DMS153 treated with DMSO at 0.1 percent for 48 hours (cell line): ENCODE measurements around the gene CLSTN2.

Source experiments
- DNase-seq: peaks from one replicate; lab custom pipeline; 2025; ENCODE audit not compliant: unreplicated experiment; lab: John Stamatoyannopoulos, UW

CLSTN2 gene

DNA sequence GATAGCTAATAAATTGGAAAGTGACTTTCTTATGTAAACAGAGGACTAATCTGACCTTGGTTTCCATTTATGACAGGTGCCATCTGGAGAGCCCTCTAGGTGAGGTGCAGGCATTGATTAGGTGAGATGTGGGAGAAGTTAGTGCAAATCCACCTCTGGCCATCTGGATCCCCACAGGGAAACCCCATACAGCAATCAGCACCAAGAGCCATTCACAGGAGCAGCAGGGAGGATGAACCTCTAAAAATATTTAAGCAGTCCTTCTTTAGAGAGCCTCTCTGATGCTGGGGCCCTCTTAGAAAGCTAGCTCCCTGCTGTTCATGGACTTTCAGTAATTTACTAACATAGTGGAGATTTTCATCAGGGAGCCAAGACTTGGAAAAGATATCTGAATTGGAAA is 69.3 kb downstream of the CLSTN2 start:
- DNase-seq = no peak

DNA sequence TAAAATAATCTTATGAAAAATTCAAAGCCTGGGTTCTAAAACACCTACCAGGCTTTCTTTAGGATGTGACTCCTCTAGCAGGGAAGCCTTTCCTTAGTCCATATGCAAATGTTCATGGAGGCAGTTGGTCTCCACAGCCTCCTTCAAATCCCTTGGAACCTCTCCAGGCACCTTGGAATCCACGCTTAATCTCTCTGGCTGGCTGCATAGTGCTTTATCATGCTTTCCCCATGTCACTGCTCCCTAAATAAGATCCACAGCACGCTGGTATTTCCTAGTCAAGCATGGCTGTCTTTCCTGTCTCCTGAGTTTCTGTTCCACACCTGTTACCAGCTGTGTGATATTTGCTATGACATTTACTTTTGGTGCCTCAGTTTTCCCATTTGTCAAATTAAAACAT is 71.3 kb downstream of the CLSTN2 start:
- no peak for DNase-seq

DNA sequence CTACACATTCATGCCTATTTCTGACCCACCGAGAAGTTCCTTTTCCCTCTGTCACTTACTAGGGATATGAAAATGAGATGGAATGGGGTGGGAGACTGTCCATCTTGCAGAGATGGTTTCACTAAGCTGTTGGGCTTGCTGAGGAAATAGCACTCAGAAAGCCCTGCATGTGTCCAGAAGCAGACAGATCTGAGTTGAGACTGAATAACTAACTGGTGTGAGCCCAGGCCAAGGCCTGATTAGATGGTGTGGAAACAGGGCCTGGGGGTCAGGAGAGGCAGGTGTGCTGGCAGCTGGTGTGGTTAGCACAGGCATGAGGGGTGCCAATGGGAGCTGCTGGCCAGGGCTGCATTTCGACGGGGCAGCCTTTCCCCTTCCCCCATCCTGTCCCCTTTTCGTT is 72.1 kb downstream of the CLSTN2 start:
- DNase-seq = no peak

DNA sequence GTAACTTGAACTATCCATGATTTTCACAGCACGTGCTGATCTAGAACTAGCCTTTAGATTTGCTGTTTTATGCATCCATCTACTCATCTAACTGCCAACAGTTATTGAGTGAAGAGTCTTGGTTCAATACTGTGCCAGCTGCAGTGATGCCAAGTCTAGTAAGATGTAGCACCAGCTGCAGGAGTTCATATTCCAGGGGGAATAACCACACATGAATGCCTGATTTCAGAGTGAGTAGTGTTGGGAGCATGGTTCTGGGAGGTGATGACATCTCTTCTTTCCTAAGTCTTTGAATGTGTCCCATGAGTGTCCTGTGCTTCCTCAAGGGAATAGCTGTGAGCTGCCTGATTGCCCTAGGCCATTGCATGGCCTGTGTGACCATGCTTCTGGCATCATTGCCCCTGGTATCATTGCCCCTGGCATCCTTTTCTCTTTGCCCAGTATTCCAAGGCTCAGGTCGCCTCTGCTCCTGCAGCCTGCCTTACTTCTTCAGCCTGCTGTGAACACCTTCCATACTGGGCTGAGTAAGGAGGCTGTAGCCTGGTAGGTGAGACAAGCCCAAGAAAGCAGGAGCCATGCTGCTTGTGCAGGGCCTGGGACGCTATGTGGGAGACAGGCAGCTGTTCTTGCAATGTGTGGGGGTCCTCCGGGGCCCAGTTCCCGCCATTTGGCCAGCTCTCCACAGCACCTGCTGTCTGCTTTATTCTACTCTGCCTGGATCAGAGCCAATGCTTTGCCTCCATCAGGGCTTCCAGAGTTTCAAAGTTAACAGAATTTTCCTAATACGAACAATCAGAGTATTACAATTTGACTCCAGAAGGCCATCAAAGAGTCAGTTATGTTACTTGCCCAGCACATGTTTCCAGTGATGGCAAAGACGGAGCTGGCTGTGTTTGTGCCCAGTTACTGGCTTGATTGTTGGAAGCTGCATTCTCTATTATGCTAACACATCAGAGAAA is 73.2 kb downstream of the CLSTN2 start:
- DNase-seq = no peak

DNA sequence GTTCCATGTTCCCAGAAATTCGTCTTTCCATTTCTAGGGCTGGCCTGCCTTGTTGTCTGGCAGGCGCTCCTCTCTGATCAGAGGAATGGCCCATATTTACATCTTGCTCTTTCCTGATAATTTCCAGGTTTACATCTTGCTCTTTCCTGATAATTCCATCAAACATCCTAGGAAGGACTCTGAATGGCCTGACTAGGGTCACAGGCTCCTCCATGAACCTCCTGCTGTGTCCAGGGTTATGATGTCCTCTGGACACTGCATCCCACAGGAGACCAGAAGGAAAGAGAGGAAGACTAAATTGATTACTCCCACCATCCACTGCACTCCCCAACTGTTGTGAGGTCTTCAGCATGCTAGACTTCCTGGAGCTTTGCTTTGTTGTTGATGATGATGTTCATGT is 75.4 kb downstream of the CLSTN2 start:
- DNase-seq = no peak

DNA sequence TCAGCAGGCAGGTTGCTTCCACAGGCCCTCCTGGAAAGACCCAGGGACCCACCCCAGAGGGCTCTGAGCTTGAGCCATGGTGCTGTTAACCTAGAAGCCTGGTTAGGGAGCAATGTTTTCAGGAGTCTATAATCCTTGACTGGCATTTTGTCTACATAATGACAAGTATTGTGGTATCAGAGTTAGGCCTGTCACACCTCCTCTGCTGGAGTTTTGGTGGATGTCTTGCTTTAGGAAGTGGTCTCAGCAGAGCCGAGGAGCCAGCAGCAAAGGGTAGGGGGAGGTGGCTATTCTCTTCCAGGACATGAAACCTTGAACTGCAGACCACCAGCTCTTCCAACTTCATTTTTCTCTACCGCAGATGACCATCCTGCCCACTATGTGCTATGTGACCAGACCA is 76.1 kb downstream of the CLSTN2 start:
- DNase-seq = no peak

DNA sequence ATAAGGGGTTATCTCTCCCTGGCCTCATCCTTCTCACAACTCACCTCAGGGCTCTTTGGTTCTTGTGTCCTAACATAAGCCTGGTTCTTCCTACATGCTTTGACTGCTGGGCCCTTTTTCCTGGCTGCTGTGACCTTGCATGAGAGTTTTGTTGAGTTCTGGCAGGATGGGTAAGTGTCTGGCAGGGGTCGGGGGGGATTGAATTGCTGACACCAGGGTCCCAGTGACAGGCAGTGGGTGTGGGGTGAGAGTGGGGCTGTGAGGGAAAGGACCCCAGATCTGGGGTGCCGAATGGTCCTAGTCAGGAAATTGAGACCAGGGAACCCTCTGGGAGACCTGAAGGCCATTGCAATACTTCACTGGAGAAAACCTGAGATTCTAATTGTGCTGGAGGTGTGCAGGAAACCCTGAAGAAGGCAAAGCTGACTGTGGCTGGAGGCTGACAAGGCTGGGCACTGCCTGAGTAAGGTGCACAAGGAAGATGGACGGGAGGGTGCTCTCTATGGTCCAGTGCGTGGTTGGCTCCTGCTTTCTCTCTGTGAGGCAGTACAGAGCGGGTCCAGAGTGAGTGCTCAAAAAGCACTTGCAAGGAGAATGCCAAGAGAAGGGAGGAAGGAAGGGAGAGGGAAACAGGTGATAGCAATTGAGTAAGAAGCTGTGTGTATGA is 76.8 kb downstream of the CLSTN2 start:
- no peak for DNase-seq

DNA sequence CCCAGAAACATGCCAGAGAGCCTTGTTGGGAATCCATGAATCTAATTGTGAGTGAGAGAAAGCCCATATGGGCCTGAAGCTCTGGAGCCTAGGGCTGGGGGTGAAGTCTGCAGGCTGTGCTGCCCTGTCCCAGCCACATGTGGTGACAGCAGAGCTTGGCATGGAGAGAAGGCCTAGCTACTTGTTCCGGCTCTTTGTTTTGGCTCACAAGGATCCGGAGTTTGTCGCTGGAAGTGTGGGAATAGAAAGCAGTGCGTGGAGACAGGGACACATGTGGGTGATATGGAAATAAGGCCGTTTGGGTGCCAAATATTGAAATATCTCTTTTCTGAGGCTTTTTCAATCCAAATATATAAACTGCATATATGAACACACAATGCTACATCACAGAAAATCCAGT is 78.2 kb downstream of the CLSTN2 start:
- DNase-seq = no peak

DNA sequence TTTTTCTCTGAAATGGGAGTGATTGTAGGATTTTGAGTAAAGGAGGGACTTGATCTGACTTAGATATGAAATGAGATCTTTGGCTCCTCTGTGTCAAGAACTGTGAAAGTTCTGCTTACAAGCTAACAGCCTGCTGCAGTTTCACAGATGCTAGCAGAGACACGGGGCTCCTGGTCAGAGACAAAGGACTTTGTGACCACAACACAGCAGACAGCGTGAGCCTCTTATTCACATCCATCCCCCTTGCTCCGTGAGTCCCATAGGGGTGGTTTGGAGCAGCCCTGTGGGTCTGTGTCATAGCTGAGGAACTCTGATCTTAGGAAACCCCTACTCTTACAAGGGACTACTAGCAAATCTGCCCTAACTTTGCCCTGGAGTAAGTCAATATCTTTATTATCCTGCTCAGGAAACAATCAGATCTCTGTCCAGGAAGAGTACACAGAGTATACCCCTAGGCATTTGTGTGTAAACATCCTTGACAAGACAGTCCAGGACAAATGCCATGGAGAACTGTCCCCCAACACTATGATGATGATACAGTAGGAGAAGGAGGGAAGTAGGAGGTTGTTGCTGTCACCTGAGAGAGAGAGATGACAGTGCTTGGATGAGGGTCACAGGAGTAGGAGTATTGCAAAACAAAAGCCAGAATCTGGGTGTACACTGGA is 80.0 kb downstream of the CLSTN2 start:
- DNase-seq = no peak

DNA sequence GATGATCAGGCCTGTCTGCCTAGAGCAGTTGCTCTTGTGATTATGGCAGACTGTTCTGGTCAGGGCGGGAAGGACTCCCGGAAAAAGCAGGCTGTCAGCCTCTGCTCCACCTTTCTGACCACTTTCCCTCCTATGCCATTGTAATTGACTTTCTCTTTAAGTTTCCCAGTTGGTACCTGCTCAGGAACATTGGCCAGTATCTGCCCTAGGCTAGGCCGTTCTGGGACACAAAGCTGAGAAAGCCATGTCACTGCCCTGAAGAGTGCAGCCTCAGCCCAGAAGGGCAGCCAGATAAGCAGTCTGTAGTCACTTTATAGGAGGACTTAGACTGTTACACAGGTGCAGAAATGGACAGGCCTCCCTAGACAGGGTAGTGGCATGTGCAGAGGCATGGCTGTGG is 80.8 kb downstream of the CLSTN2 start:
- DNase-seq = no peak

DNA sequence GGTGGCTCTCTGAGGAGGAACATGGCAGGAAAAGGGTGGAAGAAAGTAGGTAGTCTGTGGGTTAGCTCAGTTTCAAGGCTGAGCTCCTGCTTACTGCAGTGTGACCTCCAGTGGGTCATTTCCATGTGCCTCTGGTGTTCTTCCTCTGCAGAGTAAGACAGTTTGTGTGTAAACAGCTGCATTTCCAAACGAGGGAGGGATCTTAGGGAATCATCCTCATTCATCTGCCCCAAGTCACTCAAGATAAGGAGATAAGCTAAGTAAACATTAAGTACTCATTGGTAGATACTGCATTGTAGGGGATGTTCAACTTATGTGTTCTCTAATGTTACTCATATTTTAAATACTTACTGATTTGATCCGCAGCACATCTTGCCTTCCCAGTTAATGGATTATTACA is 83.6 kb downstream of the CLSTN2 start:
- no peak for DNase-seq

DNA sequence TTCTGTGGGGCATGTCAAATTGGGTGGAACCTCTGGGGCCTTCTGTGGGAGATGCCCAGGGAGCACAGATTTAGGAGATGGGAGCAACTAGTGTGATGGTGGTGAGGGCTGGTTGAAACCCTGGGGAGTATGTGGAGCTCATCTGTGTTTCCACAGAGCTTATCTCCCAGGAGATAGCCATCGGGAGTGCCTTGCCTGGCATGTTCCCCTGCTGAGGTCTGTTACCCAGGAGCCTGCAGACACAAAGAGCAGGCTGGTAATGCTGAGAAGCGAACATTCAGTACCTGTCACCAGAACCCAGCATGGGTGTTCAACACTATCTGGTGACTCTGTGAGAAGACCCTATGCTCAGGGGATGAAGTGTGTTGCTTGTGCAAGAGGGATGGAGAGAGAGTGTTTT is 85.0 kb downstream of the CLSTN2 start:
- DNase-seq = no peak

DNA sequence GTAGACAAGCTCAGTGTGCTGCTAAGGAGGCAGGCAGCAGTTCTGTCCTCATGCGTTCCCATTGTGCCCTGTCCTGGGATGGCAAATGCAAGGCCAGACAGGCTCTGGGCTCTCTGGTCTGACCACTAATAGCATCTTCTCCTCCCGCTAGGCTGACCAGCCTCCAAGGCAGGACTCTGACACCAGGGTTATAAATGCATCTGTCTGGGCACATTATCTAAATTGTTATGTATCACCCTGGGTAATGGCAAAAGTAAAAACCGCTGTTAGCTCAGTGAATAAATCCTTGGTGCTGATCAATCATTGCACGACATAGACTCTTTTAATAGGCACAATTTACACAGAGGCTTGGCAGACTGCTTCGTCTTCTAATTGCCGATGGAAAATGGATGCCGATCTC is 85.6 kb downstream of the CLSTN2 start:
- no peak for DNase-seq

DNA sequence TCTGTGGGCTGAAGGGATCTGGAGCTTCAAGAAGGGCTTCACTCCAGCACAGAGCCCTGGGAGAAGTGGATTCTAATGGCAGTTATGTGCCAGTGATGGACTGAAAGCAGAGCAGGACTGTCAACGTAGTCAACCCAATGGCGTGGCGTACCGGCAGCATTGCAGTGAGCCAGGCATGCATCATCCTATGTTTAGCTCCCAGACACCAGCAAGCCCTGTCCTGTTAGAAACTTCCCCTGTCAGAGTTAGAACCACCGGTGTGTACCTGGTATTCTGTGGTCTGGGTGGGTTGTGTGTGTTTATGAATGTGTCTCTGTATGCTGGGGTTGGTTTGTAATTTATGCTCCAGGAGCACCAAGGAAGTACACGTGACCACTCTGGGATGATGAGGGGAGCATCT is 86.3 kb downstream of the CLSTN2 start:
- no peak for DNase-seq

DNA sequence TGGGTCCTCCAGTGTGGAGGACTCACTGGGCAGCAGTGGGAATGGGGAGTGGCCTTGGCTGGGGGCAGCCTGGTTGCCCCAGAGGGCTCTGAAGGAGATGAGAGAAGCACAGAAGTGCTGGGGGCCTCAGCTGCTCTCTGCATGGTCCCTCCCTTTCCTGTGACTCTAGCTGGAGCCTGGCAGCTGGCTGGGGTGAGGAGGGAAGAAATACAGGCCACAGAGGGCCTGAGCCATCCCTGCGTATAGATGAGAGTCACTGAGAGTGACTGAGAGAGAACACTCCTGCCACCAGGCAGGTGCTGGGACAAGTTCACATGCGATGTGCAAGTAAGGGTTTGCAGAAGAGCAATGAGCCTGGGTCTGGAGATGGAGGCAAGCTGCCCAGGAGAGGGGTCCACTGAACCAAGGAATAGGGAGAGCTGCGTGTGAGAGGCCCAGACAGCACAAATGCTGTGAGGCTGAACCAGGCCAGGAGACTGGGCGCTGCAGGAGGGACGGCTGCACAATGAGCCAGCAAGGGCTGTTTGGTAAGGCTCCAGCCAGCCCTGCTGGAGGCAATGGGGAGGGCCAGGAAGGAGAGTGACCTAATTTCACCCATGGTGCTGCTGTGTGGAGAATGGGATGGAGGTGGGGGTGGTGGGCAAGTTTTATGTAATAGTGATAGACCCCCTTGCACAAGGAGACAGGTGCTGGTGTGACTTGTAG is 87.2 kb downstream of the CLSTN2 start:
- no peak for DNase-seq

DNA sequence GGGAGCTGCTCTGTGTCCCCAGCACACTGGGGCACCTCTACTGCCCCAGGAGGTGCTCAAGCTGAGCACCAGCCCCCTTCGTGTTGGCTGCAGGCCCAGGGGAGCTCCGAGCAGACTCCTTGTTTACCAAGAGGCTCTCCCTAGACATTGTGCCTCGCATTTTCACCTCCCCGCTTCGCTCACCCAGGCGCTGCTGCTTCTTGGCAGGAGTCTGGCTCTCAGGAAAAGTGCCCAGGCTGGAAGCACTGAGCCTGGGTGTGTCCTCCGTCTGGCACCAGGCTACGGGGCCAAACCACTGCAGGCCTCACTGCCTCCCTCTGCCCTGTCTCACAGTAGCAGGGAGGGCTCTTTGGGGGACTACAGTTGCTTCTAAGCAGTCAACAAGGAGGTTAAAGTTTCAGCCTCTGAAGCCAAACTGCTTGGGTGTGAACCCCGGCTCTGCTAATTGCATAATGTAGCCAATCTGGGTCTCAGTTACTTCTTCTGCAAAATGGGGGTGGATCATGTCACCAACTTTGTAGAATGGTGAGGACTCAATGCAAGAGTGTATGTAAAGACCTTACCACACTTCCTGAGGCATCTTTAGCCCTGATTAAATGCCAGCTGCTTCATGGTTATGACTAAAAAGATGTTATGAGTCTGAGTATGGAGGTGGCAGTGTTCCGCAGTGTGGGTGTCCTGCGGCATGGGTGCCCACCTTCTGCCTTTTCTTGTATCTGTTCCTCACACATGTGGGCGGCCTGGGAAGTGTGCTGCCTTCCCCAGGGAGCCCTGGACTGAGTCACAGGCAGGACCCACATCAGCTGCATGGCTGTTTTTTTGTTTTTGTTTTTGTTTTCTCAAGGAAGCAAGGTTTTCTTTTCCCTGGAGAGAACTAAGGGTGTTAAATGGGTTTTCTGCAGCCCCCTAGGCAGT is 88.9 kb downstream of the CLSTN2 start:
- no peak for DNase-seq

DNA sequence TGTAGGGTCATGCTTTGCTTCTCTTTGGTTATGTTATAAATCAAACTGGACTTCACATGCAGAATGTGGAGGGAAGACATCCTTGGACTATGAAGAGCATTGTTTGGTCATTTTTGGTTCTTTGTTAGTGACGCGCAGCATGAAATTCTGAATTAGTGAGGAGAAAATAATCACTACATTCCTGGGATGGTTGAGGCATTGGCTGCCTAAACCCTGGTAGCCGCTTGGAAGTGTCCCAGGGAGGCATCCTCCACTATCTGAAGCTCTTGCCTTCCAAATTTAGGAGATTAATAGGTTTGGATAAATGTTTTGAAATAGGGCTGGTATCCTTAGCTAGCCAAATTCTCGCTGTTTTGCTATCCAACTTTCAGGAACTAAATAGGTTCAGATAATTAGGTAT is 96.2 kb downstream of the CLSTN2 start:
- DNase-seq = no peak

DNA sequence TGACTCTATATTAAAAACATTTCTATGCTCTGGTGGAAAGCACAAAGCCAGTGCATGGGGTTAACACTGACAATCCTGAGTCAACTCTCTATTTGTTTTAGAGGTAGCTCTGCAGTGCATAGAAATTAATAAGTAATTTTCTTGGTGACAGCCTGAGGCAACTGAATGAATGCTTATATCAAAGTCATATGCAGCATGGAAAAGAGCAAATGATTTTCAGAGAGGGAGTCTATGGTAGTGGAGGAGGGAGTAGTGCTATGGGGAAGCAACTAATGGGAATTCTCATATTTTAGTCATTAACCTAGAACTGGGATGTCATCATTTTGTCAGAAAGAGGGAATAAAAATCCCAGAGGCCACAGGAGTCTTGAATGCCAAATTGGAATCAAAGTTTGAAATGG is 99.1 kb downstream of the CLSTN2 start:
- DNase-seq = no peak

DNA sequence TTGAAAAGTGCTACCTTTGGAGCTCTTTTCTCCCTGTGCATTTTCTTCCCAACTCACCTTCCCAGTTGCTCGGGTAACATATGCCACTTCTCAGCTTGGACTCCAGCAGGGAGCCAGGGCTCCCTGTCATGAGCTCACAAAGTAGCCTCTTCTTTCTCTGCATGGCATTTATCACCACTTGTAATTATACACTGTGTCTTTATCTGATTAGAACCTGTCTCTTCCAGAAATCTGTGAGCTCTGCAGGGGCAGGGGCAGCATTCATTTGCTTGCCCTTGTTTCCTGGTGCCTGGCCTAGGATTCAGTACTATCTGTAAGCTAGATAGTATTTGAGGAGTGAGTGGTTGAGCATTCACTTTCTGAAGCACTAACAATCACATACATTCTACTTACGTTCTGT is 100.9 kb downstream of the CLSTN2 start:
- no peak for DNase-seq

DNA sequence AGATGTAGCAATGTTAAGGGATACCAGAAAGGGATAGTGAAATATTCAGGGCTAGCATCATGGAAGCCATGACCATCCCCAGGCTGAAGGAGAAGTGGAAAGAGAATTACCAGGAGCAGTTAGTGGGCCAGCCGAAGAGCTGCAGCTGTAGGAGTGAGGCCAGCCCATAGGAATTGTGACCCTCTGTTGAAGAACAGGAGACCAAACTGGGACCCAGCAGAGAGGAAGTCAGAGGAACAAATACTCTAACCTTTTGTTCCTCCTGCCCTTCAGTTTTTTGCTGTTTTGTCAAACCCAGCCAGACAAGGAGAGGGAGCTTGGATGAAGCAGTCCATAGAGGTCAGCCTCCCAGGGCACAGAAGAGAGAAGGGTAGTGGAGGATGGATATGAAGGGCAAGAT is 115.4 kb downstream of the CLSTN2 start:
- DNase-seq = no peak
